ENCODE results near the gene MSI1. TPM values are rescaled to one million over a fixed set of nuclear protein-coding genes. Genes with fewer than 3 reads are reported as not detected.

The MSI1 gene
- total RNA-seq, 1 donor from 2014 or later = 127 TPM

GRCh38 chr12:120292661-120293531 is 76.1 kb downstream of the MSI1 start, which contains the start of gene RNU4-1:
TSS of gene RNU4-1 (minus strand) at chr12:120293237.
- TF ChIP-seq CTCF (IDR thresholded peaks at IDR 0.05; ENCODE audit: unreplicated experiment) = no peak
- peak; percentile 42 for DNase-seq (ENCODE audit: low spot score, unreplicated experiment)
- no peaks in the 10 kb centered on the region for H3K36me3 Mint-ChIP-seq (ENCODE audit: insufficient read depth)
- H3K4me1 Mint-ChIP-seq (ENCODE audit: low read depth) = no peaks in the 10 kb centered on the region
- no peak within 1 kb of the TSS for H3K4me3 Mint-ChIP-seq (ENCODE audit: low read depth)
- H3K27ac Mint-ChIP-seq = peak within 1 kb of the TSS; percentile 49
- H3K27me3 Mint-ChIP-seq = no peaks in the 10 kb centered on the region
- H3K9me3 Mint-ChIP-seq (ENCODE audit: low read depth) = no peaks in the 10 kb centered on the region

- H3K4me1 Mint-ChIP-seq (ENCODE audit: low read depth) = no peaks in the 10 kb centered on the region
- TF ChIP-seq CTCF (IDR thresholded peaks at IDR 0.05; ENCODE audit: unreplicated experiment) = no peak
- no peak overlapping the region for H3K4me3 Mint-ChIP-seq (ENCODE audit: low read depth)
- H3K9me3 Mint-ChIP-seq (ENCODE audit: low read depth) = no peaks in the 10 kb centered on the region
- no peak overlapping the region for H3K27ac Mint-ChIP-seq
- peak; percentile 14 for DNase-seq (ENCODE audit: low spot score, unreplicated experiment)
- H3K27me3 Mint-ChIP-seq = no peaks in the 10 kb centered on the region
- no peaks in the 10 kb centered on the region for H3K36me3 Mint-ChIP-seq (ENCODE audit: insufficient read depth)
Measured at GRCh38 chr12:120292411-120292660, 76.6 kb downstream of the MSI1 start.

Other genes with a start within 250 kb of the MSI1 start
- gene GCN1, start 174.4 kb downstream of the MSI1 start, total RNA-seq = 117 and 131 TPM in 2 replicates
- gene RPLP0, start 168.1 kb downstream of the MSI1 start, total RNA-seq = 2,127 and 2,195 TPM in 2 replicates
- gene PXN, start 103.4 kb downstream of the MSI1 start, total RNA-seq = 71.4 and 71.8 TPM in 2 replicates
- gene RNU4-2, start 77.3 kb downstream of the MSI1 start, total RNA-seq = 8,238 and 8,322 TPM in 2 replicates
- gene RNU4-1, start 75.9 kb downstream of the MSI1 start, total RNA-seq = 6,474 and 7,038 TPM in 2 replicates
- 4.5 and 4.9 TPM in 2 replicates for gene SIRT4, start 66.8 kb downstream of the MSI1 start, total RNA-seq
- gene PLA2G1B, start 41.4 kb downstream of the MSI1 start, total RNA-seq = 0.60 TPM in 1 of 2 replicates, not detected in the other
- gene COX6A1, start 68.9 kb upstream of the MSI1 start, total RNA-seq = 318 and 343 TPM in 2 replicates
- 32.4 and 33.5 TPM in 2 replicates for gene TRIAP1, start 77.2 kb upstream of the MSI1 start, total RNA-seq
- 28.0 and 30.9 TPM in 2 replicates for gene GATC, start 77.3 kb upstream of the MSI1 start, total RNA-seq
- gene SRSF9, start 100.6 kb upstream of the MSI1 start, total RNA-seq = 282 and 286 TPM in 2 replicates
- 356 and 386 TPM in 2 replicates for gene DYNLL1, start 126.9 kb upstream of the MSI1 start, total RNA-seq
- 33.3 and 36.2 TPM in 2 replicates for gene COQ5, start 160.0 kb upstream of the MSI1 start, total RNA-seq
- 167 and 171 TPM in 2 replicates for gene RNF10, start 165.2 kb upstream of the MSI1 start, total RNA-seq
- gene POP5, start 212.2 kb upstream of the MSI1 start, total RNA-seq = 51.6 and 59.7 TPM in 2 replicates

Data from progenitor cell of endocrine pancreas (in vitro differentiated cells).